ENCODE results near the gene NLRC5. TPM values are rescaled to one million over a fixed set of nuclear protein-coding genes. Genes with fewer than 3 reads are reported as not detected.

The NLRC5 gene
- total RNA-seq: under 1 TPM; 0.64 to 0.97 TPM
- 0.21 TPM for polyA plus RNA-seq (2013, experiment 1 of 2)
- 0.12 TPM for polyA plus RNA-seq (2013, experiment 2 of 2)
- long read RNA-seq, experiment 1: 0 reads
- long read RNA-seq, experiment 2: 0 reads
- long read RNA-seq, experiment 3: 0 reads
- long read RNA-seq, experiment 4: 0 reads

GRCh38 chr16:56988948-56989945 is at the start of gene NLRC5:
NLRC5 (plus strand) TSS chr16:56989557; CDS start chr16:57020713, 31,156 bp downstream.
- no peaks in the 10 kb centered on the region for H3K4me1 ChIP-seq (ENCODE audit: control insufficient read depth, insufficient read depth, low read length)
- H3K27ac ChIP-seq (ENCODE audit: low read depth, low read length): no peak within 1 kb of the TSS
- no peaks in the 10 kb centered on the region for H3K9me3 ChIP-seq (ENCODE audit: control insufficient read depth, low read length)
- H3K27me3 ChIP-seq (ENCODE audit: control insufficient read depth, insufficient read depth, low read length, poor library complexity, severe bottlenecking): peaks cover 44% of the 10 kb centered on the region
- H3K4me1 Mint-ChIP-seq: no peaks in the 10 kb centered on the region
- H3K27me3 Mint-ChIP-seq (ENCODE audit: insufficient read depth): peaks cover 58% of the 10 kb centered on the region
- no peaks in the 10 kb centered on the region for H3K9me3 Mint-ChIP-seq
- TF ChIP-seq CTCF (conservative IDR thresholded peaks at IDR 0.05): no peak
- peak within 1 kb of the TSS; percentile 73 for H3K4me3 Mint-ChIP-seq
- no peak within 1 kb of the TSS for H3K9ac ChIP-seq (ENCODE audit: extremely low read depth, low read length, poor library complexity, severe bottlenecking)
- WGBS, 2 experiments (ENCODE audit: insufficient coverage in 1 of 2, insufficient read length in 1 of 2): 8 to 12% methylated on average over 28 to 64 of the region's 64 CpGs
- no peaks in the 10 kb centered on the region for H3K36me3 ChIP-seq (ENCODE audit: control insufficient read depth, insufficient read depth, low read length)
- DNase-seq: peak; percentile 86
- no peak within 1 kb of the TSS for H3K27ac Mint-ChIP-seq
- no peaks in the 10 kb centered on the region for H3K36me3 Mint-ChIP-seq (ENCODE audit: low read depth)
- peak within 1 kb of the TSS; percentile 75 for H3K4me3 ChIP-seq (ENCODE audit: low read length)

- H3K27me3 ChIP-seq (ENCODE audit: control insufficient read depth, insufficient read depth, low read length, poor library complexity, severe bottlenecking): no peaks in the 10 kb centered on the region
- no peaks in the 10 kb centered on the region for H3K9me3 ChIP-seq (ENCODE audit: control insufficient read depth, low read length)
- no peak for DNase-seq
- peaks cover 84% of the 10 kb centered on the region for H3K36me3 Mint-ChIP-seq (ENCODE audit: low read depth)
- no peak overlapping the region for H3K27ac ChIP-seq (ENCODE audit: low read depth, low read length)
- H3K9me3 Mint-ChIP-seq: no peaks in the 10 kb centered on the region
- no peak for TF ChIP-seq CTCF (conservative IDR thresholded peaks at IDR 0.05)
- H3K4me3 Mint-ChIP-seq: no peak overlapping the region
- 93 to 95% methylated on average over 4 of the region's 4 CpGs for WGBS, 2 experiments (ENCODE audit: insufficient coverage in 1 of 2, insufficient read length in 1 of 2)
- no peak overlapping the region for H3K27ac Mint-ChIP-seq
- no peak overlapping the region for H3K4me3 ChIP-seq (ENCODE audit: low read length)
- H3K4me1 Mint-ChIP-seq: no peaks in the 10 kb centered on the region
- peaks cover 97% of the 10 kb centered on the region for H3K36me3 ChIP-seq (ENCODE audit: control insufficient read depth, insufficient read depth, low read length)
- H3K27me3 Mint-ChIP-seq (ENCODE audit: insufficient read depth): no peaks in the 10 kb centered on the region
- H3K9ac ChIP-seq (ENCODE audit: extremely low read depth, low read length, poor library complexity, severe bottlenecking): no peak overlapping the region
- no peaks in the 10 kb centered on the region for H3K4me1 ChIP-seq (ENCODE audit: control insufficient read depth, insufficient read depth, low read length)
Observed at GRCh38 chr16:56939801-56940200, 49.6 kb upstream of the NLRC5 start.

- Histone ChIP-seq H3K4me3 (ENCODE audit: low read length) (no peak overlapping the region), H3K9ac (ENCODE audit: extremely low read depth, low read length, poor library complexity, severe bottlenecking) (no peak overlapping the region), H3K36me3 (ENCODE audit: control insufficient read depth, insufficient read depth, low read length) (peaks cover 95% of the 10 kb centered on the region), H3K9me3 (ENCODE audit: control insufficient read depth, low read length) (no peaks in the 10 kb centered on the region), H3K27me3 (ENCODE audit: control insufficient read depth, insufficient read depth, low read length, poor library complexity, severe bottlenecking) (no peaks in the 10 kb centered on the region), H3K27ac (ENCODE audit: low read depth, low read length) (no peak overlapping the region), H3K4me1 (ENCODE audit: control insufficient read depth, insufficient read depth, low read length) (no peaks in the 10 kb centered on the region)
- H3K27ac Mint-ChIP-seq: no peak overlapping the region
- H3K9me3 Mint-ChIP-seq: no peaks in the 10 kb centered on the region
- H3K27me3 Mint-ChIP-seq (ENCODE audit: insufficient read depth): no peaks in the 10 kb centered on the region
- no peaks in the 10 kb centered on the region for H3K4me1 Mint-ChIP-seq
- H3K36me3 Mint-ChIP-seq (ENCODE audit: low read depth): peaks cover 77% of the 10 kb centered on the region
- no peak for DNase-seq
- WGBS, 2 experiments (ENCODE audit: insufficient coverage in 1 of 2, insufficient read length in 1 of 2): 96% methylated on average over 2 of the region's 2 CpGs; no CpG with 5 or more reads in 1 of the 2 experiments
- no peak overlapping the region for H3K4me3 Mint-ChIP-seq
- no peak for TF ChIP-seq CTCF (conservative IDR thresholded peaks at IDR 0.05)
Observed at GRCh38 chr16:56941092-56941491, 48.3 kb upstream of the NLRC5 start.

Measured in endodermal cell (in vitro differentiated cells).